RWPE2 (cell line): ENCODE data around the gene ARHGEF37.

ENCODE experiments used
- ATAC-seq: fragments of 200-7000 bp; cut with Tn5 transposase; 3 replicates; pipeline ENCODE4 v1.9.1; 2021; ENCODE audit warnings: low read depth
- DNase-seq: peaks from one replicate; pipeline ENCODE4 v3.0.0-alpha.2; 2020; ENCODE audit warnings: low spot score
- H3K27ac ChIP-seq: fragments of 450-650 bp; 2 replicates; pipeline ENCODE4 v1.5.1; 2017; ENCODE audit warnings: mild to moderate bottlenecking; ENCODE audit not compliant: poor library complexity, severe bottlenecking
- H3K27me3 ChIP-seq: fragments of 250-450 bp; sonication (Bioruptor Pico); 2 replicates; pipeline ENCODE4 v1.5.1; 2021; ENCODE audit warnings: mild to moderate bottlenecking, moderate library complexity; ENCODE audit not compliant: insufficient read depth, poor library complexity, severe bottlenecking
- H3K36me3 ChIP-seq: fragments of 250-450 bp; sonication (Bioruptor Pico); 2 replicates; pipeline ENCODE4 v1.5.1; 2020; ENCODE audit warnings: low read depth, mild to moderate bottlenecking, moderate library complexity
- H3K4me1 ChIP-seq: fragments of 250-450 bp; sonication (Bioruptor Pico); 2 replicates; pipeline ENCODE4 v1.5.1; 2021; ENCODE audit warnings: mild to moderate bottlenecking, moderate library complexity; ENCODE audit not compliant: insufficient read depth, poor library complexity, severe bottlenecking
- H3K4me3 ChIP-seq: fragments of 250-450 bp; sonication (Bioruptor Pico); 2 replicates; pipeline ENCODE4 v1.5.1; 2021; ENCODE audit warnings: mild to moderate bottlenecking, moderate library complexity; ENCODE audit not compliant: severe bottlenecking
- H3K9me3 ChIP-seq: fragments of 250-450 bp; sonication (Bioruptor Pico); 2 replicates; pipeline ENCODE4 v1.5.1; 2021; ENCODE audit warnings: mild to moderate bottlenecking, moderate library complexity; ENCODE audit not compliant: severe bottlenecking
- TF ChIP-seq, protein P1 (sequence below): fragments of 450-650 bp; IDR thresholded peaks from one replicate; pipeline ENCODE4 v1.5.1; 2017; ENCODE audit warnings: mild to moderate bottlenecking, moderate library complexity; ENCODE audit not compliant: poor library complexity, severe bottlenecking

The ARHGEF37 gene

DNA sequence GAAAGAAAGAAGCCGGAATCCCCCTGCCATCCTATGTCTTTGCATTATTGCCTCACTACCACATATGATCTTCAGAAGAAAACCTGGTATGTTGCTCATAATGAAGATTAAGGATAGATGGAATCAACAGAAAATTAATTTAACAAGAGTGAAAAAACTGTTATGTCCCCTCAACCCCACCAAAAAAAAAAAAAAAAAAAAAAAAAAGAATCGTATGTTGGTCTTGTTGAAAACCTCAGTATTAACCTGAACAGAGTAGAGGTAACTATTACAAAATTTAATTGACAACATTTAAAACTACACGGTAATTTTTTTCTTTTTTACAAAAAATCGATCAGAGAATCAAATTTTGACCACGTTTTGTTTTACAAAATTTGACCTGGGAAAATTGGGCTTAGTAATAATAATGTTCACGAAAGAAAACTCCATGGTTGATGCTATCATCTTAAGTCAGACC is 29.2 kb upstream of the ARHGEF37 start:
- H3K36me3 ChIP-seq = peaks cover 38% of the 10 kb centered on the region
- no peak for ATAC-seq
- H3K9me3 ChIP-seq = no peaks in the 10 kb centered on the region
- TF ChIP-seq, protein P1, sequence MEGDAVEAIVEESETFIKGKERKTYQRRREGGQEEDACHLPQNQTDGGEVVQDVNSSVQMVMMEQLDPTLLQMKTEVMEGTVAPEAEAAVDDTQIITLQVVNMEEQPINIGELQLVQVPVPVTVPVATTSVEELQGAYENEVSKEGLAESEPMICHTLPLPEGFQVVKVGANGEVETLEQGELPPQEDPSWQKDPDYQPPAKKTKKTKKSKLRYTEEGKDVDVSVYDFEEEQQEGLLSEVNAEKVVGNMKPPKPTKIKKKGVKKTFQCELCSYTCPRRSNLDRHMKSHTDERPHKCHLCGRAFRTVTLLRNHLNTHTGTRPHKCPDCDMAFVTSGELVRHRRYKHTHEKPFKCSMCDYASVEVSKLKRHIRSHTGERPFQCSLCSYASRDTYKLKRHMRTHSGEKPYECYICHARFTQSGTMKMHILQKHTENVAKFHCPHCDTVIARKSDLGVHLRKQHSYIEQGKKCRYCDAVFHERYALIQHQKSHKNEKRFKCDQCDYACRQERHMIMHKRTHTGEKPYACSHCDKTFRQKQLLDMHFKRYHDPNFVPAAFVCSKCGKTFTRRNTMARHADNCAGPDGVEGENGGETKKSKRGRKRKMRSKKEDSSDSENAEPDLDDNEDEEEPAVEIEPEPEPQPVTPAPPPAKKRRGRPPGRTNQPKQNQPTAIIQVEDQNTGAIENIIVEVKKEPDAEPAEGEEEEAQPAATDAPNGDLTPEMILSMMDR = peak; percentile 69
- DNase-seq = no peak
- no peaks in the 10 kb centered on the region for H3K27me3 ChIP-seq
- H3K4me3 ChIP-seq = peak overlapping the region; percentile 84
- H3K4me1 ChIP-seq = peaks cover 33% of the 10 kb centered on the region
- peak overlapping the region; percentile 84 for H3K27ac ChIP-seq

DNA sequence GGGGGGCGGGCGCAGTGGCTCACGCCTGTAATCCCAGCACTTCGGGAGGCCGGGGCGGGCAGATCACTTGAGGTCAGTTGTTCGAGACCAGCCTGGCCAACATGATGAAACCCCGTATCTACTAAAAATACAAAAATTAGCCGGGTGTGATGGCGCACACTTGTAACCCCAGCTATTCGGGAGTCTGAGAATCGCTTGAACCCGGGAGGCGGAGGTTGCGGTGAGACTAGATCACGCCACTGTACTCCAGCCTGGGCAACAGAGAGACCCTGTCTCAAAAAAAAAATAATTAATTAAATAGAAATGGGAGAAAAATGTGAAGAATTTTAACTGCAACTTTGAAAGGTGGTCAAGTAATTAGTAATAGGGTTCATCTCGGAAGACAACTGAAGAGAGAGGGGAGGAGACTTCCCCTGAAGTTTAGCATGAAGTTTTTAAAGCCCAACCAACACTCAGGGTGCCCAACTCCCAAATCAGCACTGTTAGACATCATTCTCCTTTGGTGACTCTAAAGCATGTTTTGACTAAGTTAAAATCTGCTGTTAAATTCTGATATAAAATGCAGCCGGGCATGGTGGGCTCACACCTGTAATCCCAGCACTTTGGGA is 28.6 kb upstream of the ARHGEF37 start:
- Histone ChIP-seq H3K36me3 (peaks cover 32% of the 10 kb centered on the region), H3K27me3 (no peaks in the 10 kb centered on the region), H3K4me3 (peak overlapping the region; percentile 84), H3K4me1 (peaks cover 27% of the 10 kb centered on the region), H3K27ac (peak overlapping the region; percentile 84), H3K9me3 (no peaks in the 10 kb centered on the region)
- TF ChIP-seq, protein P1 = no peak
- ATAC-seq = no peak
- no peak for DNase-seq

DNA sequence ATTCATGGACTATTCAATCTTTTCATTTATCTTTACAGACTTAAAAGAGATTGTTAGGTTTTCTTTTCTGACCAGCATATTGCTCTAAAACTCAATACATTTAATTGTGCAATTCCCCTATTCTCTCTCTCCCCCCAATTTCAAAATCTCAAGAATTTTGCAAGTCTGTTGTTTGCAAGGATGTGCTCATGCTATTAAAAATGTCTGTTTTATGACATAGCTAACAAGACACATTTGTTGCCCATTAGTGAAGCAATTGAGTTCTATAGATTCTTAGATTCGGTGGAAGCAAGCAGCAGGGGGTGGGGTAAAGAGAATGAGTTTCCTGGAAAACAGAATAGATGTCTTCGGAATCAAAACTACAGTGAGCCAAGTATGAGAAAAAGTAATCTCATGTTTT is 21.6 kb upstream of the ARHGEF37 start:
- Histone ChIP-seq H3K36me3 (no peaks in the 10 kb centered on the region), H3K9me3 (no peaks in the 10 kb centered on the region), H3K27ac (peak overlapping the region; percentile 98), H3K27me3 (no peaks in the 10 kb centered on the region), H3K4me1 (peaks cover 54% of the 10 kb centered on the region), H3K4me3 (no peak overlapping the region)
- no peak for ATAC-seq
- TF ChIP-seq, protein P1 = no peak
- no peak for DNase-seq

DNA sequence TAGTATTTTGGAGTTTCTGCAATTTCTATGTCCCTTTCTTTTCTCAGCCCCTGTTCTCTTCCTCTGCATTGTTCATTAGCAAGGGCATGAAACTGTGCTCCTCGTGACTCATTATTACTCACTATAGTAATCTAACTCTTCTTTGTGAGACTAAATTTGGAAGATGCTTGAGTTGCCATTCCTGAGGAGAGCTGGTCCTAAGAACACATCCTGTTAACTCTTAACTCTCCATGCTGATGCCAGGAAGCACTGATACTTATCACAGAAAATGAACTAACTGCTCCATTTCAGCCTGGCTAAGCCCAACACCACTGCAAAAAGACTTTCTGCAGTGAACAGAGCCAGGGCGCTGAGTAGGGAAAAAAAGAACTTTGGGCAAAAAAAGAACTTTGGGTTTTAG is 19.4 kb upstream of the ARHGEF37 start:
- peak overlapping the region; percentile 98 for H3K27ac ChIP-seq

DNA sequence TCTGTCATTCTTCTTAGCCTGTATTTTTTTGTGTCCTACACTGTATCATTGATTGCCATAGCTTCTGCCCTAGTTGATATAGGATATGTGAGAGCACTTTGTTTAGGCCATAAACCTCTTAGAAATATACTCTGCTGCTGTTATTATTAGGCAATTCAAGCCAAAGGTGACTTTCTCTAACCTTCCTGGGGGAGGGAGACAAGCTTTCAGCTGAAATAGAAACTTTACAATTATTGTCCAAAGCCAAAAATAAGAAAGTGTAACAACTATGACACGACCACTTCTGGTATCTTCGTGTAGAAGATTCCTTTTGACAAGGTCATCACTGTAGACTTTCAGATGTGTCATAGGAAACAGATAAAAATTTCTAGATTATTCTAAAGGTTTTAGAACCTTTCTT is 17.8 kb upstream of the ARHGEF37 start:
- H3K27ac ChIP-seq = peak overlapping the region; percentile 98

More for the DNA sequence above, 19.4 kb upstream of the ARHGEF37 start:
- H3K27me3 ChIP-seq = no peaks in the 10 kb centered on the region
- DNase-seq (no peak), ATAC-seq (peak; percentile 76)
- TF ChIP-seq, protein P1 = no peak
- no peak overlapping the region for H3K4me3 ChIP-seq
- H3K9me3 ChIP-seq = no peaks in the 10 kb centered on the region
- H3K4me1 ChIP-seq = peaks cover 53% of the 10 kb centered on the region
- H3K36me3 ChIP-seq = no peaks in the 10 kb centered on the region

More for the DNA sequence above, 17.8 kb upstream of the ARHGEF37 start:
- no peak for DNase-seq
- H3K27me3 ChIP-seq = no peaks in the 10 kb centered on the region
- H3K4me3 ChIP-seq = no peak overlapping the region
- peaks cover 53% of the 10 kb centered on the region for H3K4me1 ChIP-seq
- ATAC-seq = no peak
- TF ChIP-seq, protein P1 = no peak
- no peaks in the 10 kb centered on the region for H3K36me3 ChIP-seq
- H3K9me3 ChIP-seq = no peaks in the 10 kb centered on the region
